ENCODE results near the gene STOML1.

The STOML1 gene

DNA sequence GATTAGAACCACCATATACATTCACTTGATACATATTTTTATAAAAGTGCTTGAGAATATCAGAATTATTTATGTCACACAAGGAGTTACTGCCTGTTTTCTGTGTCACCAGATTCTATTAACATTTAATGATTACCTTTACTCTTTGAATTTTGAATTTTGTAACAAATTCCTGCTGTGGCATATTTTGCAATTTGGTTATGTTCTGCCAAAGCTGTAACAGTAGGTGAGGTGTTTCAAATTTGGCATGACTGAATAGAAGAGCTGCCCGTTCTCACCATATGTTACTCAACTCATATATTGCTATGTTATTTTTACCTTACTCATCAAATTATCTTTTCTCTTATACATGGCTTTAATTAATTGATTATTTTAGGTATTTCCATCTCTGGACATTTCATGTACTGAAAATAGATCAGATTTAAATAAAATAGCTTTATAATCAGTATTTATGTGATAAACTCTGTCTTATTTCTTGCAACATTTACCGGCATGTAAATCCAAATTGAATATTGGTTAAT is 21.3 kb upstream of the STOML1 start:
- no peak for DNase-seq

DNA sequence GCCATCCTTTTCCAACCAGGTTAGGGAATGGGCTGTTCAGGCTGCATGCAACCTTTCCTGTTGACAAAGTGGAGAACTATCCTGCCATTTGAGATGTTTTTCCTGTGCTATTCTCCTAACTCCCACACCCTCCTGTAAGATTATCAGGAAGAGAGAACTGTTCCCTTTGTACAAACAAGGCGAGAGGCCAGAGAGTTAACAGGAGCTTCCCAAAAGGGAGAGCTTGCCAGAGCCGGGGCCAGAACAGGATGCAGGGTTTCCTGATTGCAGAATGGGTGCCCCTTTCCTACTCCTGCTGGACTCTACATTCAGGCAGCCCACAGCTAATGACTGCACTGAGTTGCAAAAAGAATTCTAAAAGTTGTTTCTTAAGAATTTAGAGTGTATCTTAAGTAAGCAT is 19.5 kb upstream of the STOML1 start:
- DNase-seq = no peak

DNA sequence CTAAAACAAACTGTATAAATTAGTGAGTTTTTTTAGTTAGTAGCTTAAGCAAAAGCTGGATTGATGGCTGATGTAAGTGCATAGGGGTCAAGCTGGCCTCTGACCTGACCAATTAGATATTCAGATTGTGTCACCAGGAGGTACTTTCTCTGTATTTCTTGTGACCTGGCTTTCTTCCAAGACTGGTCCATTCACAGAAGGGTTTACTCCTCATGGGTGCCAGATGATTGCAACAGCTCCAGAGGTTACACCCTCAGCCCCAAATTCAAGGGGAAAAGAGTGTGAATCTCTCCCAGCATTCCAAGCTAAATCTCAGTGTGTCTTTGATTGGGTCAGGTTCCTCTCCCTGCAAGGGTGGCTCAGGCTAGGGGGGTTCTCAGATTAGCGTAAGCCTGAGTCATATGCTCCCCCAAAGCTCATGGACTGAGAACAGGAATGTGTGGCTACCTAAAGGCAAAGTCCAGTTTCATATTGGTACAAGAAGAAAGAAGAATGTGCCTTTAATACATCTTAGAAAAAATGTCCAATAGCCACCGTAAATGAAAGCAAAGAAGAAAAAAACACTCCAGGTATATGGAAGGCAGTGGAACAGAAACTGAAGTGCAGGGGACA is 18.9 kb upstream of the STOML1 start:
- DNase-seq = no peak

DNA sequence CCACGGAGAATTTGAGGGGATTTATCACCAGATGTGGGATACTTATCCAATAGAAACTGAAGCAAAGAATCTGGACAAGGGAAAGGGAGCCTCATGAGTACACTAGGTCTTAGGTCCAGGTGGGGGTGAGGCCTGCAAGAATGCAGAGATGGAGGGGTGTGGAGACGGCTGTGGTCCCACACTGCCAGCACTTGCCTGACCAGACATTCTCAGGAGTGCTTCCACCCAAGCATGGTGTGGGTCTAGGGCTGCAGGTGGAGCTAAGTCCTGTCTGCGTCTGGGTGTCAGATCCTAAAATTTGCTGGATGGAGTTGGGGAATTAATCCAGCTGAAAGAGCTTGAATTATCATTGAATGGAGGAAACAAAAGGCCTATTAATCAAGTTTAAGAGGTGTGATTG is 16.8 kb upstream of the STOML1 start:
- DNase-seq = no peak

DNA sequence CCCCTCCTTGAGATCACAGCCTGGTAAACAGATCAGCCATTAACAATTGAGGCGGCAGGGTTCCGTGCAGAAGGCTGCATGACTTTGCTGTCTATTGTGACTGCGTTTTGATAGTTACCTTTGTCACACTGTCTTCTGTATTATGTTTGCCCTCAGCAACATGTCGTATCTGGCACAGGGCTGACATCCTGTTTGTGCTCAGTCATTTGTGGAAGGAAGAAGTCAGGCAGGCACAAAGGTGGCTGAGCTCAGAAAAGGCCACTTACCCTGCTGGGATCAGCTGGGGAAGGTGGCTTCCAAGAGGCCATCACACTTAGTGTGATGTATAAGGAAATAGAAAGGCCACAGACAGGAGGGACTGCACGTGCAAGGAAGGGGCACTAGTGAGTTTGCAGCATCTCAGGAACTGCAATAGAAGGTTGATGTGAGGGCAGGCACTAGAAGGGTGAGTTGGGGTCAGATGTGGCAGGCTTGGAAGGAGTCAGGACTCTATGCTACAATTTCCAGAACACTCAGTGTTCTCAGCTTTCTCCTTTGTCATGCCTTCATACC is 15.8 kb upstream of the STOML1 start:
- peak in 3 of 6 experiments; percentile 24 to 40 (median 35) for DNase-seq

DNA sequence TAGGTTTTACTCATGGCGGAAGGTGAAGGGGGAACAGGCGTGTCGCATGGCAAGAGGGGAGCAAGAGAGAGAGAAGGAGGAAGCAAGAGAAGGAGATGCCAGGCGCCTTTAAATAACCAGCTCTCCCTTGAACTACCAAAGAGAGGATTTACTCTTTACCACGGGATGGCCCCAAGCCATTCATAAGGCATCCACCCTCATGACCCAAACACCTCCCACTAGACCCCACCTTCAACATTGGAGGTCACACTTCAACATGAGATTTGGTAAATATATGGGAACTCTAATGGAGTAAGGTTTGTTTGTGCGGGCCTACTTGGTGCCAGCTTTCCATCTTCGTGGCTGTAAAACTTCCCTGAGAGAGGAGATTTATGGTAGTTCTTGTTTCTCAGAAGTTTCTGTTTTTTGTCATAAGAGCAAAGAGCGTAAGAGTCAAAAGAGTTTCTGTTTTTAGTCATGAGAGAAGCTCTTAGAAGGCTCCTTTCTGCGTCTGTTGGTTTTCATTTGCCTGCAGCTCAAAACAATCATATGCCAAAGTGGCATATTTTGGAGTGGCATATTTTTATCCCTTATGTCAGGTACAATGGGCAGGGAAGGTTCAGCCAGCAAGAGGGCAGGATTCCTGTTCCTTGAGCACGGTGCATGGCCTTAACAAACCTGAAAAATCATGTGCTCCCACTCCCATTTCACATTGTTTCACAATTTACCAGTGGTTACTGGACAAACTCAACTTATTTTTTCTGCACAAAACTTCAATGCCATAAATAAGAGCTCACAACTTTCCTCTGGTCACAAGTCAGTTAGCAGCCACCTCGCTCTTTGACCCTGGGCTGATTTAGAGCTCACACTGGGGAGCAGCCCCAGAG is 14.9 kb upstream of the STOML1 start:
- DNase-seq = no peak

DNA sequence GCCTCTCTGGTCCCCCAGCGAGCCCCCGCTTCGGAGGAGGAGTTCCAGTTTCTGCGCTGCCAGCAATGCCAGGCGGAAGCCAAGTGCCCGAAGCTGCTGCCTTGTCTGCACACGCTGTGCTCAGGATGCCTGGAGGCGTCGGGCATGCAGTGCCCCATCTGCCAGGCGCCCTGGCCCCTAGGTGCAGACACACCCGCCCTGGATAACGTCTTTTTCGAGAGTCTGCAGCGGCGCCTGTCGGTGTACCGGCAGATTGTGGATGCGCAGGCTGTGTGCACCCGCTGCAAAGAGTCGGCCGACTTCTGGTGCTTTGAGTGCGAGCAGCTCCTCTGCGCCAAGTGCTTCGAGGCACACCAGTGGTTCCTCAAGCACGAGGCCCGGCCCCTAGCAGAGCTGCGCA is 5.9 kb upstream of the STOML1 start:
- DNase-seq = no peak

DNA sequence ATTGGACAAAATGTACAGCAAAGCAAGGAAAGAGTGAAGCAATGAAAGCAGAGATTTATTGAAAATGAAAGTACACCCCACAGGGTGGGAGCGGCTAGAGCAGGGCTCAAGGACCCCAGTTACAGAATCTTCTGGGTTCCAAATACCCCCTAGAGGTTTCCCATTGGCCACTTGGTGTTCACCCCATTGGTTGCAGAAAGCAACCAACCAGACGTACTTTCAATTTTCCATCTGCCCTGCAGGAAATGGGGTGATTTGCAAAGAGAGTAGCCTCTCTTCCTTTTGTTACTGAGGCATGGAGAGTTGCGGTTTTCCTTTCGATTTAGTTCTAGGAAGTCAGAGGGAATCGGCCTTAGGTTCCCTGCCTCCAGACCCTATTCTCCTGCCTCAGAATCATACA is 4.8 kb upstream of the STOML1 start:
- peak in 4 of 6 experiments; percentile 14 to 37 (median 20) for DNase-seq

DNA sequence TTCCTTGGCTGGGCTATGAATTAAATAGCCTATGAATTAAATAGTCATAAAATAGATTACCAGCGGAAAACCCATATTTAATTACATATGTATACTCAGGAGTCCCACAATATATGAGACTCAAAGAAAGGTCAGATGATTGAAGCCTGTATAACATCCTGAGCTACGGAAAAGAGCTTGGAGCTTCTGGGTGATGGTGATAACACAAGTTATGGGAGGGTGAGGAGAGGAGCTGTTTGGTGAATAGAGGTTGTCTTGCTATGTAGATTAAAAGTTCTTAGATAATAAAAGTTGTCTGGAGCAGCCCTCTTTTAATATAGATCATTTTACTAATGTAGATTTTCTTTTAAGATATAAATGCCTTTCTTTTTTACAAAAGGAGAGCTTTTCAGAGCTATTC is 4.2 kb upstream of the STOML1 start:
- no peak for DNase-seq

DNA sequence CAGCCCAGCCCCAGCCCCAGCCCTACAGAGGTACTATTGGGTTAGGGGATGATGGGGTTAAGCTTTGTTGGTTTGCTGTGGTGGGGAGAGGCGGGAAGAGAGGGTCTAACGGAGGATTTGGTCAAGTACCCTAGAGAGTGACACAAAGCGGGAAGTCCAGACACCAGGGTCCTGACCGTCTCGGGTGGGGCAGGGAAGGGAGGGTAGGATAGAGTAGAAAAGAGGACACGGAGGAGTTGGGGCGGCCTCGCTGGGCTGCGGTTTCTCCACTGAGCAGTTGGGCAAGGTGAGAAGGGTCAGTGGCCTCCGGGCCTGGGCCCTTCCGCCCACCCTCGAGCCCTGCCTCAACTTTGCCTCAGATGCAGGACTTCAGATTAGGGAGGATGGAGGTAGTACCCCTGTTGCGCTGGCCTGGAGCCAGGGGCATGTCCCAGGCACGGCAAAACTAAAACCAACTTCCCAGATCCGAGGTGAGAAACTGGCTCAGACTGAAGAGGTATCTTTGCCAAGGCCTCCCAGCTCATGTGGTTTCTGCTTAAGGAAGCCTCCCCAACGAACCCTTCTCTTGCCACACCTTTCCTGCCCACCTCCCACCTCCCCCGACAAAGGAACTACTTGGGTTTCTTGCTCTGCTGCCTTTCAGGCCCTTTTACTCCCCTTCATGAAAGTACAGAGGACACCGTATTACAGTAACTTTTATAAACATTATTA is 3.0 kb upstream of the STOML1 start:
- DNase-seq = peak in 5 of 6 experiments; percentile 10 to 53 (median 16)

DNA sequence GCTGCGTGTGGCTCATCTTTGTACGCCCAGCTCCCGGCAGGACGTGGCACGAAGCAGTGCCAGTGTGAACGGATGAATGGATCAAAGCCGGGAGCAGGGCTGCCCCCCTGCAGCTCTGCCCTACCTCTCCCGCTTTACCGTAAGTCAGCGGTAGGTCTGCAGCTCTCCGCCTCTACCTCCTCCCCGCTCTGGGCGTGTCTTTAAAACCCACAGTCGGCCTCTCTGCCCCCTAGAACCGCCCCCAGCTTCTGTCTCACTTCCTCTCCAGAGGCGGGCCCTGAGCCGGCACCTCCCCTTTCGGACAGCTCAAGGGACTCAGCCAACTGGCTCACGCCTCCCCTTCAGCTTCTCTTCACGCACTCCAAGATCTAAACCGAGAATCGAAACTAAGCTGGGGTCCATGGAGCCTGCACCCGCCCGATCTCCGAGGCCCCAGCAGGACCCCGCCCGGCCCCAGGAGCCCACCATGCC is 2.4 kb upstream of the STOML1 start, which contains the start of gene PML:
PML (plus strand) TSS at position 304 of the 471 bp plus-strand sequence; CDS start at position 401, 97 bp downstream.
- peak; percentile 75 to 92 (median 80) for DNase-seq

DNA sequence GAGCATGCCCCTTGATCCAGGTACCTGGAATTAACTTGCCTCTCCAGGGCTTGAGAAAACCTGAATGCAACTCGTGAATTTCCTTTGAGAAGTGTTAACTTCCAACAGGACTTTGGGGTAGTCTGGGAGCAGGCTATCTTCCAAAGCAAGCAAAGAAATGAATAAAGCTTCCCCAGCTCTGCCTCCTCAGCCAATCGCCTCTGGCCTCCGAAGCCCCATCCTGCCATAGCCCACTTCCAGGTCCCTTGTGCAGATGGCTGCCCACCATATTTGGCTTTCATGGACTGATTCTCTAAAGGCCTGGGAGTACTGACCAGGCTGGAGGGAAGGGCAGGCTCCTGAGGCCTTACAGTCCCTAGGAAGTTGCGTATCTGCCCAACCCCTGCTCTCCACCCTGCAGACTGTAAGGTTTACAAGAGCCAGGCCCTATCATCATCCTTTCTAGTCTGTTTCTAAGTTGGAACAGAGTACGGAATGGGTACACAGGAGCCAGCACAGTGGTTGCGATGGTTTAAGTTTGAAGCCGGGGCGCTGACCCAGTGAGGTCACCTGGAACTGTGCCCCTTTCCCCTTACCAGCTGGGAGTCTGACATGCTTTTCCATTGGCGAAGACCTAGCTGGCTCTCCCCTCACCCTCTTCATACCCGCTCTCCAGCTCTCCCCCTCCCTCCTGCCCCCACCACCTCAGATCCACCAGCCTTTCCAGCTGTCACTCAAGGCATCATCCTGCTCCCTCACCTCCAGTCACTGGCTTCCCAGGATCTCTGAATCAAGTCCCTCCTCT is 1.3 kb upstream of the STOML1 start:
- no peak for DNase-seq

DNA sequence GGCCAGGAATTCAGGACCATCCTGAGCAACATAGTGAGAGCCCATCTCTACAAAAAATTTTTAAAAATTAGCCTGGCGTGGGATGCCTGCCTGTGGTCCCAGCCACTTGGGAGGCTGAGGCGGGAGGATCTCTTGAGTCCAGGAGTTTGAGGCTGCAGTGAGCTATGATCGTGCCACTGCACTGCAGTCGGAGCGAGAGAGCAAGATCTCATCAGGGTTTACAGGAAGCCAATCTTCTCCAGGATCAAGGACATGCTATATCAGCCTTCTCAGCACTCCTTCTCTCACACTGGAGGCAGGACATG is 451 bp upstream of the STOML1 start:
- no peak for DNase-seq

DNA sequence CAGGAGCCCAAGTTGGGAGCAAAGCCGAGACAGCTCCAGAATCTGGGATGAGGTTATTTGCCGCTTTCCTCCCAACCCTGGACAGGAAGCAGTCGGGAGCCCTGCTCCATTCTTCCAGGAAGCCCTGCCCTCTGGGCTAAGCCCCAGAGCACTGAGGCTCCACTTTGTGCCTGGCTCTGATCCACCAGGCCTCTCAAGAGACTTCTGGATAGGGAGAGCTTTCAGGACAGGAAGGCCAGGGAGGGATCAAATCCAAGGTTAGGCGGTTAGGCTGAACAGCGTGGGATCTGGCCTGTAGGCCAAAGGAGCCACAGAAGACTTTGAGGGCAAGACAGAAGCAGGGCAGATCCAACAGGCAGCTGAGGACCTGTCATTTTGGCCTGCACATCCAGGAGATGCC is 835 bp downstream of the STOML1 start:
- DNase-seq = no peak

DNA sequence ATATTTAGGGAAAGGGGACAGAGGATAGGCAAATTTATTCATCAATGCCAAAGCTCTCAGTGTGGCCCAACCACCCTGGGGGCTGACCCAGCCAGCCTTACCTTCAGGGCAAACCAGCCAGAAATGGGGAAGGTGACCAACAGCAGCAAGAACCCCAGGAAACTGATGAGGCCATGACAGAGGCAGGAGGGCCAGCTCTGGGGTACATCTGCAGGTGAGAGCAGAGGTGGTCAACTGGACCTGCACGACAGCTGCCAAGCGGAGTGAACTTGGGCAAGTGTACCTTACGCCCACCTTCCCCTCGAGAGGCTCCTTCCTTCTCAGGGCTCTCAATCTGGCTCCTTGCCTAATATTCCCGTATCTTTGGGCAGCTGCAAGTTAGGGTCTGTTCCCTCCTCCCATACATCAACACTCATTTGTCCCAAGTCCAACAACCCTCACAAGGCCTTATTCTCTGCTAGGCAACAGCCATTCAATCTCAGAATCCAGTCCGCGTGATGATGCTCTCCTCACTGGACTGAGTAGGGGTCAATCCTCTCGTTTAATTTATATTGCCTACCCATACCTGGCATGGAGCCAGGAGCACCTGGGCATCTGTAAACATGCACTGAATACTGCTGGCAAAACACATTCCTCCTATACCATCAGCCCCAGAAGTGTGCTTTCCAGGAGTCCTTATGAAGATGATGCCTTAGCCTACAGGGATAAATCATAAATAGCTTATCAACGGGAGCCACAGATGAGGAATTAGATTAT is 1.7 kb downstream of the STOML1 start:
- DNase-seq = no peak

DNA sequence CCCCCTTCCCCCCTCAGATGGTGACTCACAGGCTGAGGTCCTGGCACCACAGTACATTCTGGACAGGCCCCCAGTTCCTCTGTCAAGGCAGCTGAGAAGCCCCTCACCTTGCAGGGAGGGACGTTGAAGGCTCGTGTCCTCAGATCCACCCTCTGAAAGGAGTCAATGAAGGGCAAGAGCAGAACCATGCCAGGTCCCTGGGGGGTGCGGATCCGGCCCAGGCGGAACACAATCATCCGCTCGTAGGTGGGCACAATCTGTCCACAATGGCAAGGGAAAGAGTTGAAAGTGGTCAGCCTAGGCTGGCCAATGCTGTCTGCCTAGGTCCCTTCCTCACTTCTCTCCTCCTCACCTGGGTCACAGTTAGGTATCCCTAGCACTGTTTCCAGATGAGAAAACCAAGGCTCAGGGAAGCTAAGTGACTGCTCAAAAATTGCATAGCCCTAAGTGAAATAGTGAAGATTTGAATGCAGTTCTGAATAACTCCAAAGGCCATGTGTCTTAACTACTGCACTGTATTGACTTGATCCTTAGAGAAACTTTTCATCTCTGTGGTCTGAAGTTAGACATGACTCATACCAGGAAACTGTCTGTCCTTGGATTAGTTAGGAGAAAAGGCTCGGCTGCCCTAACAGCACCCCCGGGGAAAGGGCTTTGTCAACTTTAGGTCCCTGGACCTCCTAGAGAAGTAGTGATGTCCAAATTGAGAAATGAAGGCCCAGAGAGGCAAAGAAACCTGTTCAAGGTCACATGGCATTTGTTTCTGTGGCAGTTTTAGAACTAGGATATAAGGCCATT is 2.9 kb downstream of the STOML1 start:
- DNase-seq = no peak

DNA sequence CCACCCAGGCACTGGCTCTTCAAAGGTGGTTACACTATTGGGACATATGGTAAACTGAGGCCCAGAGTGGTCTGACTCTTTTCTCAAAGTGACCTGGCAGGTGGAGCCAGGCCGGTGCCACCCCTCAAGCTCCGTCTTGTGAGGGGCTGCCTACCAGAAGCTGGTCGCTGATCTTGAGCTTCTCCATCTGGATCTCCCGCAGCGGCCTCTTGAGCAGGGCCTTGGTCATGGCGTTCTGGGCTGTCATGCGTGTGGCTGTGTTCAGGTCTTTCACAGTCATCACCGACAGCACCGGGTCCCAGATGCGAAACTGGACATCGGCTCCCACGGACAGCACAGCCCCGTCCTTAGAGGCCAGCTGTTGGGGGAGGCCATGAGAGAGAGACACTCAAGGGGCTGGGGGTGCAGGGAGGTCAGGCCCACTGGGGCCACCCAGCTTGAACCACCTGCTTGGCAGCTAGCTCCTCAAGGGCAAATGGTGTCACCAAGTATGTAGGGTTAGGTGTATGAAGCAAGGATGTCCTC is 3.6 kb downstream of the STOML1 start:
- no peak for DNase-seq

DNA sequence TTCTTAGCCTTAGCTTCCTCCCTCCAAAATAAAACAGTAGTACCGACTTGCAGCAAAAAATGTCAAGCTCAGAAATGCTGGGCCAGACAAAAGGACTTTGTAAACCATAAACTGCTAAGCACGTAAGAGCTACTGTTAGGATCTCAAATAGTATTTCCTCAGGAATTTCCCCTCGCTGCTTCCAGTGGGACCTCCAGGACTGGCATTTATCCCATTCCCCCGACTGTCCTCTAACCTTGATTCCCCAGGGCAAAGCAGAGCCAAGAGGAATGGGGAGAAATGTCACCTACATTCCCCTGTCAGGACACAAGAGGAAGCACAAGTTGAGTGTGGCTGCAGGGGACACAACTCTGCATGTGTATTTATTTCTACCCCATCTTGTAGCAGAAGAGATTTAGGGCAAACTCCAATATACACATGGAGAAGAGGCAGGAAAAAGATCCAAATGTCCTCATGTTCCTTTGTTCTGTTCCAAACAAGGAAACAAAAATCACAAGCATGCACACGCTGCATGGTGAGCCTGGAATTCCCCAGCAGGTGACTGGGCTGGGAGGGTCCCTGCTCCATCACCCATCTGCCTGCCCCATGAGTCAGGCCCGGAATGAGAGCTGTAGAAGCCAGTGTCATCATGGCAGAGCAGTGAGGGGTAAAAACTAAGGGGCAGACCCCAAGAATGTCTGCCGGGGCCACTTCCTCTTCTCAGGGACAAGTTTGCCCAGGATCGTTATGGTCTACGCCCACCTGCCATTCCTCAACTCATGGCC is 4.2 kb downstream of the STOML1 start:
- no peak for DNase-seq

DNA sequence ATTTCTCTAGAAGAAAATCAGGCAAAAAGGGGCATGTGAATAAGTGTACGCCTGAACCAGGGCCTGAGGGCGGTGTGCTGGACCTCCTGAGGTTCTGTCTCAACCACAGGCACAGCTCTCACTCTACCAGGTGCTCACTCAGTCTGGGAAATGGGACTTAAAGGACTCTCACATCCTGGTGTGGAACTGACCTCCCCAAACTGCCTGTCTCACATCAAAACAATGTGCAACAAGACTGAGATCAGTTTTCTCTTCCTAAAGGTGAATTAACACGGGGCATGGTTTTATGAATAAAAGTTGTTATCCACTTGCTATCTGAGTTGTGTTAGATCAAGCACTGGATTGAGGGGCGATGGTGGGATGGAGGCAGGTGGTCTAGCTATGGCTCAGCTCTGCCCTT is 4.8 kb downstream of the STOML1 start:
- no peak for DNase-seq

DNA sequence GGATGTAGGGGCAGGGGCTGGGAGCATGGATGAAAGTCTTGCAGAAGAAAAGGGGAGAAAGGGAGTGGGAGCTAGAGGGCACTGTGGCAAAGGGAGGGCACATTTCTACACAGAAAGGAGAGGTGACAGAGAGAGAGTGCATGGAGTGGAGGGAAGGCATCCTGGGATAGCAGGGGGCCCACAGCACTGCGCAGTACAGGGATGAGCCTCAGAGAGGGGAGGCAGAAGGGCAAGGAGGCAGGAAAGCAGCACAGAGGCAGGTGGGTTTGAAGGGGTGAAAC is 5.4 kb downstream of the STOML1 start:
- no peak for DNase-seq

Measured in stimulated activated naive CD4-positive, alpha-beta T cell (primary cell).